Activated CD4-positive, alpha-beta T cell treated with anti-CD3 and anti-CD28 coated beads for 48 hours (primary cell): ENCODE measurements around the gene CEP85L.

Experiments used
- DNase-seq: peaks from one replicate; pipeline ENCODE4 v3.0.0-alpha.2; 2020

CEP85L gene

GRCh38 chr6:118618676-118619377, 32.6 kb downstream of the CEP85L start:
- peak; percentile 75 for DNase-seq

DNA sequence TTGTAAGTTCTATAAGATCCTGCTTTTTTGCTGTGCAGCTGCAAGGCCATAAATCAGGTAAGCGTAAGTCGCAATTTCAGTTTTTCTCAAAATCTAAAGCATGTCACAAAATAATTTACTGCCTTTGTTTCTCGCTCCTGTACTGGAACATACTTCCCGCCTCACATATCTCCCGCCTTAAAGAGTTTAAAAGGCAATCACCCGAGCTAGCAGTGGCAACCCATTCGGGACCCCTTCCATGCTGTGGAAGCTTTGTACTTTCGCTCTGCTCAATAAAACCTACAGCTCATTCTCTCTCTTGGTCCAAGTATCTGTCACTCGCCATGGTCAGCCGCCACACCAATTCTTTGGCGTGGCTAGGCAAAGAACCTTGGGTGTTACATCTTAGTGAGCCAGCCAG, 34.0 kb downstream of the CEP85L start:
- no peak for DNase-seq

DNA sequence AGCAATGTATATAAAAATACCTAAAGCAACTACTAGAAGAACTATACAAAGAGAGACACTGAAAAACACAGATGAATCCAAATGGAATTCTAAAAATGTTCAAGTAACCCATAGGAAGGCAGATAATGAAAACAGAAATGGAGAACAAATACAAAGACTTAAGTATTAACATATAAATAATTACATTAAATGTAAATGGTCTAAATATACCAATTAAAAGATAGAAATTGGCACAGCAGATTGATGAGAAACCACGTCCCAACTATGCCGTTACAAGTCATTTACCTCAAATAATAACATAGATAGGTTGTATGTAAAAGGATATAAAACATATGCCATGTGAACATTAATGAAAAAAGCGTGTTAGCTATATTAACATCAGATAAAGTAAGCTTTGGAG, 40.1 kb downstream of the CEP85L start:
- no peak for DNase-seq

DNA sequence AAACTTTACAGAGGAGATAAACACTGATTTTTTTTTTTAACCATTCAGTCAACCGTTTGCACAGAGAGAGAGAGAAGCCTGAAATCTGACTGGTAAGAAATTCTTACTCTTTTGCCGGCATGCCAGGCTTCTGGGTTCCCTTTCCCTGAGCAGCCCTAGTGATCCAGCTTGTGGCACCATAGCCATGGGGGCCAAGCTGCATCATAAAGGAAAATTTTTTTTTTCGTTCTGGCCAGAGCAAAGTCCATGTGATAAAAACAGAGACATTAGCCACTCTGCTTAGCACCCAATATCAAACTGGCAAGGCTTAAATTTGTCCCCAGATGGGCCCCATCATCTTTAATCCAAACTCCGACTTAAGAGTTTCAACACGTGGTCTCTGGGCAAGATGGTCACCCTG, 44.5 kb downstream of the CEP85L start:
- DNase-seq: no peak

GRCh38 chr6:118606268-118606667, 45.1 kb downstream of the CEP85L start:
- DNase-seq: no peak

GRCh38 chr6:118603372-118603771, 48.0 kb downstream of the CEP85L start:
- no peak for DNase-seq

DNA sequence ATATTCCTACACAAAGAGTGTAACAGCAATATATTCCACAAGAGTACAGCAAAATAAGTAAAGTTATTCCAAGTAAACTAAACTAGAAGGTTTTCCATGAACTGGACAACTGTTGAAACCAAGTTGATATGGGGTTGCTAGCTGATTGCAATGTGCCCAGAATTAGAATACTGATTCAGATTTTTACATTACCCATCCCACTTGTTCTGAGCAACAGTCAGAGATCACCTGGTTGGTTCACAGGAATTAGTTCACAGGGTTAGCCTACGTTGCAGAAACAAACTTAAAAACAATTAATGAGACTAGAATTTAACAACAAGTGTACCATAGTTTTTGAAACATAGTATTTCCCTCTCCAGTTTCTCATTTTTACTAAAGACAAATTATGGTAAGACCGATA, 49.1 kb downstream of the CEP85L start:
- DNase-seq: no peak

GRCh38 chr6:118598324-118598723, 53.1 kb downstream of the CEP85L start:
- no peak for DNase-seq

DNA sequence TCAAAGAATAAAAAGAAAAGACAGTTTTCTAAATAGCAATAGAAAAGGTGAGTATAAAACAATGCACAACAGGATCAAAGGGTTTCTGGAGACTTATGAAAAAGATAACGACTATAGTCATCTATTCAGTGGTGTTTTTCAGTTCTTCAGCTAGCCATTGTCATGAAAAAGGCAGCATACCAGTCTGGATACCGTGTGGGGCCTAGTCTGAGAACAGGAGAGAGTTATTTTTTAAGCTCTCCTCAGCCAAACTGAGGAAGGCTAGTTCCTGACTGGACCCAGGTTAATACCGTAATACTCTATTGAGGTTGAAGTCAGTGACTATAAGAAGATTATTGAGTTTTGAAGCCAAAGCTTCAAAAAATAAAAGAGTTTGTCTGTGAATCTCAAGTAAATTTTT, 53.8 kb downstream of the CEP85L start:
- no peak for DNase-seq

GRCh38 chr6:118596774-118597320, 54.5 kb downstream of the CEP85L start:
- DNase-seq: no peak

- no peak for DNase-seq
Observed at GRCh38 chr6:118594877-118595276, 56.5 kb downstream of the CEP85L start.

GRCh38 chr6:118591897-118592296, 59.5 kb downstream of the CEP85L start:
- no peak for DNase-seq

GRCh38 chr6:118589649-118590365, 61.6 kb downstream of the CEP85L start:
- DNase-seq: no peak

GRCh38 chr6:118589186-118589585, 62.2 kb downstream of the CEP85L start:
- no peak for DNase-seq

DNA sequence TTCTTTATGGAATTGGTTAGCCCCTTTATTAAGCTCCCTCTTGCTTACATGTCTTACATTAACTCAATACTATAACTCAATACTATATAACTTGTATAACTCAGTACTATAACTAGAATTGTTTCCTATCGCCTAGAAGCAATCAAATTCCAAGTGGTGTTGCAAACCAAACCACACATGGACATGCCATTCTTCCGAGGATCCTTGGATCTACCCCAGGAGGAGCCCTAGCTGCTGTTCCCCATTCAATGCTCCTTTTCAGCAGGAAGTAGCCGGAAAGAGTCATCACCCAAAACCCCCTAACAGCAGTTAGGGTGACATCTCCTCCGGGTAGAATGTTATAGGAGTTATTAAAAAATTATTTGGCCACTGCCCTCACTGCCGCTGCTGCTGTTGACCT, 62.8 kb downstream of the CEP85L start:
- no peak for DNase-seq

- no peak for DNase-seq
Observed at GRCh38 chr6:118586746-118587485, 64.5 kb downstream of the CEP85L start.

DNA sequence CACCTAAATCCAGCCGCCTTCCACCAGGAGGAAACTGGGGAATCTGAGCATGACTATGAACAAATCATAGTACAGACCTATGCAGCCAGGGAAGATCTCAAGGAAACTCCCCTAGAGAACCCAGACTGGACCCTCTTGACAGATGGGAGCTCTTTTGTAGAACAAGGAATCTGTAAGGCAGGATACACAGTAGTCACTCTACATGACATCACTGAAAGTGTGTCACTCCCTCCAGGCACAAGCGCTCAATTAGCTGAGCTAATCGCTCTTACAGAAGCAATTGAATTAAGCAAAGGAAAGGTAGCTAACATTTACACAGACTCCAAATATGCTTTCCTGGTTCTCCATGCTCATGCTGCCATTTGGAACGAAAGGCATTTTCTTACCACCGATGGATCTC, 66.5 kb downstream of the CEP85L start:
- no peak for DNase-seq

- DNase-seq: no peak
Observed at GRCh38 chr6:118581489-118581959, 69.9 kb downstream of the CEP85L start.

DNA sequence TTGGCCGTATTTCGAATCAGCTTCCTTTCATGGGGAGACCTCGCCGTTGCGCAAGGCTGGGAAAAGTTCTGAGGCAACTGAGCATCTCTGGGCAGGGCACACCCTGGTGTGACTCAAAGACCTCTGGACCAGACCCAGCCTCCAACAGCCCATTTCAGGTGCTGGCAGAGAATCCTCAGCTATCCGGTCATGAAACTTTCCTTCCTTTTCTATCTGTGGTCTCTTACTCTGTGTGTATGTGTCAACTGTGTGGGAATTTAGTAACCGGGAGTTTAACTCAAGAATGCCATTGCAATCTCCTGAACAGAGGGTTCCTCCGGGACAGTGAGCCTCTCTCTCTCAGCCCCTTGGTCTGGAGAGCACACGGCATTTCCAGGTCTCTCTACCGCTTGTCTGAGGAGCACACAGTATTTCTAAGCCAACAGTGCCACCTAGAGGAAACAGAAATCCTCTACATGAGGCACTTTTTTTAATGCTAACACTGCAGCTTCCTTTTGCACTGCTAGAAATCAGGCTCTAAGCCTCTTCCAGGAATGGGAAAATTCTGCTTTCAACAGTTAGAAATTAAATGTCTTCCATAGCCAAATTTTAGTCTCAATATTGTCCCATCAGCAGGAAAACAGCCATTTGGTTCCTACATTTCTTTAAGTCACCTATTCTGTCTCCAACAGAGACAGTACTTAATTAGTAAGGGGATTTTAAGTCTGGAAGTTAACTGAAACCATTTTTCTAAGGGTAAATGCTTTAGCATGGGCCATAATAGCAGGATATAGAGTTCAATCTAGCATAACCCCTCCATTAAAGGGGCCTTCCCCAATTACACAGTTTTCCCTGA, 70.6 kb downstream of the CEP85L start:
- no peak for DNase-seq

- DNase-seq: no peak
Observed at GRCh38 chr6:118579786-118580185, 71.6 kb downstream of the CEP85L start.

GRCh38 chr6:118578617-118579016, 72.8 kb downstream of the CEP85L start:
- no peak for DNase-seq

DNA sequence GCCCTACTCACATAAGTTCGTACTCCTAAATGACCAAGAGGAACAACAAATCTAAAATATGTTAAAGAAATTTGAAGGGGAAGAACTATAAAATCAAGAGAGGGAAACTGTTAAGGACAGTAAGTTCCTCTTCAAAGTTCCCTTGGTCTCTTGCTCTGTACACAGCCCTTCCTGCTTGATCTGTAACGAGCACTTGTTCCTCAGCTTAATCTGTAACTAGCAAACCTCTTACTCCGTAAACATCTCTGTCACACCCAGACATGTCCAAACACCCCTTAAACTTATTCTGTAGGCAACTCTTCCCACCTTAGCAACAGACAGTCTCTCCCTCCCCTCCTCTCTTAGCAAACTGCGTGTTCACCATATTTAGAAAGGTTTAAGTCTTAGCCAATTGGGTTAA, 73.4 kb downstream of the CEP85L start:
- DNase-seq: no peak
